GM12872 (cell line): ENCODE measurements around the gene ITGAE.

ENCODE experiments used
- TF ChIP-seq, protein P1 (sequence below): IDR thresholded peaks from 3 replicates; pipeline ENCODE4 v1.5.1; 2011; ENCODE audit warnings: low read depth, mild to moderate bottlenecking, low read length, moderate library complexity; ENCODE audit not compliant: insufficient read depth

The ITGAE gene

DNA sequence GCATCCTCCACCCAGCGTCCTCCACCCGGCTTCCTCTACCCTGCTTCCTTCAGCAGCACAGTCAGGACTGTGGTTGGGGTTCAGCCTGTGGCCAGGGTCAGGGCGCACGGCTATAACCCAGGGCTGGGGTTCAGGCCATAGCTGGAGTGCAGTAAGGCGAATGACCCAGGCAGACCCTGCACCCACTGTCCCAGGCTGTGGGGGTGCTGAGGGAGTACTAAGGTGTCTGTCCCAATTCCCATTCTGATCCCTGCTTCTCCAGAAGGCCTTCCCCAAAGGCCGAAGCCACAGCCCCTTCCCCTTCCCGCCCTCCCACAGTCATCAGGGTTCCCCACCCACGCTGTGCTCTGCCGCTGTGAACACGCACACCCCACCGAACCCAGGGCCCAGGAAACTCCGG lies 119.9 kb downstream of the ITGAE start:
- TF ChIP-seq, protein P1, sequence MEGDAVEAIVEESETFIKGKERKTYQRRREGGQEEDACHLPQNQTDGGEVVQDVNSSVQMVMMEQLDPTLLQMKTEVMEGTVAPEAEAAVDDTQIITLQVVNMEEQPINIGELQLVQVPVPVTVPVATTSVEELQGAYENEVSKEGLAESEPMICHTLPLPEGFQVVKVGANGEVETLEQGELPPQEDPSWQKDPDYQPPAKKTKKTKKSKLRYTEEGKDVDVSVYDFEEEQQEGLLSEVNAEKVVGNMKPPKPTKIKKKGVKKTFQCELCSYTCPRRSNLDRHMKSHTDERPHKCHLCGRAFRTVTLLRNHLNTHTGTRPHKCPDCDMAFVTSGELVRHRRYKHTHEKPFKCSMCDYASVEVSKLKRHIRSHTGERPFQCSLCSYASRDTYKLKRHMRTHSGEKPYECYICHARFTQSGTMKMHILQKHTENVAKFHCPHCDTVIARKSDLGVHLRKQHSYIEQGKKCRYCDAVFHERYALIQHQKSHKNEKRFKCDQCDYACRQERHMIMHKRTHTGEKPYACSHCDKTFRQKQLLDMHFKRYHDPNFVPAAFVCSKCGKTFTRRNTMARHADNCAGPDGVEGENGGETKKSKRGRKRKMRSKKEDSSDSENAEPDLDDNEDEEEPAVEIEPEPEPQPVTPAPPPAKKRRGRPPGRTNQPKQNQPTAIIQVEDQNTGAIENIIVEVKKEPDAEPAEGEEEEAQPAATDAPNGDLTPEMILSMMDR: no peak

DNA sequence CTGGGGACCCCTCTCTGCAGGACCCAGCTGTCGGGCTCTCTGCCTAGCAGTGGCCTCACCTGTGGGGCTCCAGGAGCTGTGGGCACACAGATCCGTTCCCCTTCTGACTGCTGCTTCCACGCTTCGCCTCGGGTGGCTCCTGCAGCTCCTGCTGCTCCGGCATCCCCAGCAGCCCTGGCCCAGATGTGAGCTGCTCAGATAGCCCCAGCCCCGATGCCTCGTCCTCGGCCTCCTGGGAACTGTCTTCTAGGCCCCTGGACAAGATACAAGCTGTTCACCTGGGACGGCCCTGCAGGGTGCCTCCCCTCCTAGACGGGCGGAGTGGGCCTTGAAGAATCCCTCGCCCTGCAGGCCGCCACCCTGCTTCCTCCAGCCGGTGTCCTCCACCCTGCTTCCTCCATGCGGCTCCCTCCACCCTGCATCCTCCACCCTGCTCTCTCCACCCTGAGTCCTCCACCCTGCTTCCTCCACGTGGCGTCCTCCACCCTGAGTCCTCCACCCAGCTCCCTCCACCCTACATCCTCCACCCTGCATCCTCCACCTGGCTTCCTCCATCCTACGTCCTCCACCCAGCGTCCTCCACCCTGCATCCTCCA lies 121.4 kb downstream of the ITGAE start:
- TF ChIP-seq, protein P1: no peak

DNA sequence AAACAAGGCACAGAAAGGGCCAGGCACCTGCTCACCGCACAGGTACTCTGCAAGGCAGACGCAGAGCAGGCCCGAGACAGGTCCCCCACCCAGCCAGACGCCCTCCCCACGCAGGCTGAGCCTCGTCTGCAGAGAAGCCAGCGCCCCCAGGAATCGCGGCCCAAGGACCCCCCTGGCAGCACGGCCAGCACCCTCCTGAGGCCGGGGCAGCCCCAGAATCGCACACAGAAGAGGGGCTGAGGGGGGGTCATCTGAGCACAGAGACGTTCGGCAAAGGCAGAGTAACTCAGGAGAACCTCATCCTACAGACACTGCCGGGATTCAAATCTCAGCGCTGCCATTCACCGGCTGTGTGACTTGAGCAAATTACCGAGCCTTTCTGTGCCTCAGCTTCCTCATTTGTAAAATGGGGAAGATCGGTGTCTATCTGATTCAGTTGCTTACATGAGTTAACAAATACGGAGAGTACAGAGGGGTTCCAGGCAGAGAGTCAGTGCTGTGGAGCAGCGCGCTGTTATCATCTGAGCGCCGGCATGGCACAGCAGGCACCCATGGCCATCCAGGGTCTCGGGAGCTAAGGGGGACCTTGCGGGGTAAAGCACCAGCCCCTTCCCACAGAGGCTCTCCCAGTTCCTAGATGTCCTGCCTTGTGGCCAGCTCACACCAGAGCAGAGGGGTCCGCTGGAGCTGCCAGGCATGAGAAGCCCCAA lies 122.0 kb downstream of the ITGAE start:
- TF ChIP-seq, protein P1: no peak

DNA sequence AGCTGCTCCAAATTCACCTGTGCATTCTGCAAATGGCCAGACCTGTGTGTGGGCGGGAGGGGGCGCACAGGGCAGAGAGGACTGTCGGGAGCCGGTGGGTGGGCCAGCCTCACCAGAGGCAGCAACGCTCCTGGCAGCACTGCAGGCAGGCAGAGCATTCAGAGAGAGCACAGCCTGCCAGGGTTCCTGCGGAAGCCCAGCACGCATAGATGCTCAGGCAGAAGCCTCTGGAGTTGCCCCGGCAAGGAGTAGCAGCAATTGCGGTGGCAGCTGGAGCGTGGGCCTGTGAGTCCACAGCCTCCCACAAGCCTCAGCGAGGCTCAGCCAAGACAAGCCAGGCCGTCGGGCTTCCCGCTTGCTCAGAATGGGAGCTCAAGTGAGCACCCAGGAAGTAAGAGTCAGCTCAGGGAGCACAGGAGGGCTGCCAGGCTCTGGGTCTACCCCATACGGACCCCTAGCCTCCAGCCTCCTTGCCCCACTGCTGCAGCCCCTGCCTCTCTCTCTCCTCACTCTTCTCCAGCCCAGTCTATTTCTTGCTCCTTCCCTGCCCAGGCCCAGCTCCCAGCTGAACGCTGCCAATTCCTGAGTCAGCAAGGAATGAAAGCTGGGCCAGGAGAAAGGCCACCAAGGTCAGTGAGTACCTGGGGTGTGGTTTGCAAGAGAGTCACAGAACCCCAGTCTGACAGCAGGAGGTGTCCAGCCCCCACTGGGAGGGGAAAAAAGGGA lies 122.7 kb downstream of the ITGAE start:
- TF ChIP-seq, protein P1: no peak

DNA sequence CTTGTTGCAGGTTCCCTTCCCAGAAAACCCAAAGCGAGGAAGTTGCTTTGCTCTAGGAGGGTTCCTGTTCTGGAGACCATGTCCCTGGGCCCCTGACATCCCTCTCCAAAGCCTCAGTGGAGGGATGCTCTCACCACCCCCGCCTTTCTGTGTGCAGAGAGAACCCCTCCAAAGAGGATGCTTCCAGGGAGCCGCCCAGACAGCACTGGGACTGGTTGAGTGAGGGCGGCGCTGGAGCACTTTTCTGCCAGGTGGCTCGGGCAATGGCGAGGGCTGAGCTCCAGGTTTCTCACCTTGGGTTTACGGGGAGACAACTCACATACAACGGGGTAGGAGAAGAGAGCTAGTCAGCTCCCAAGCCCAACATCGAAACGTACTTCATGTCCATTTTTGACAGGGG lies 125.1 kb downstream of the ITGAE start:
- TF ChIP-seq, protein P1: no peak

DNA sequence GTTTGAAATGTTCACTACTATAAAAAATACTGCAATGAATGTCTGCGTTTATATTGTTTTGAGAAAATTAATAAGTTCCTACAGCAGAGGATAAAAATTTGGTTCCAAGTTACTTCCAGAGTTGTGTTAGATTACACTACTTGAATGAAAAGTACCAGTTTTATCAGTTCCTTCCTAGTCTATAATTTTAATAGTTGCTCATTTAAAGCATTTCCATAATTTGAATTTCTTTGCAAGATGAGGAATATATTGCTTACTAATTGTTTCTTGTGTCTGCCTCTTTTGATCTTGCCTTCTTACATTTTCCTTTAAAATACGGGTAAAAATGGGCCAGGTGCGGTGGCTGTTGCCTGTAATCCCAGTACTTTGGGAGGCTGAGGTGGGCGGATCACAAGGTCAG lies 128.4 kb downstream of the ITGAE start:
- TF ChIP-seq, protein P1: no peak

DNA sequence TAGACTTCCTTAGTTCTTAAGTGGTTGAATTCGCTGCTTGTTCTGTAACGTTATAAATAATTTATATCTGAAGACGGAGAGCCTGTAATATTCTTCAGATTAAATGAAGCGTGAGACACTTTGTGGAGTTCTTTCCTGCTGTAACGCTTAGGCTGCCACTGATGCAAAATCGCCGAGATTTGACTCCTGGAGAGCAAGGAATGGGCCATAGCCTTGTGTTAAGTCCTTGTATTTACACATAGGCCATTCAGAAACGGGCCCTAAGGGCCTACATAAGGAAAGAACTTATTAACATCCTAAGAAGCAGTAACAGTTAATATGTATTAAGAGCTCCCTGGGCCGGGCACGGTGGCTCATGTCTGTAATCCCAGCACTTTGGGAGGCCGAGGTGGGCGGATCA lies 131.4 kb downstream of the ITGAE start:
- TF ChIP-seq, protein P1: no peak
